GM19468 (cell line): ENCODE results near the gene TMEM239.

Source experiments
- ATAC-seq: cut with Tn5 transposase; IDR thresholded peaks from one replicate; pipeline ENCODE4 v1.9.1; 2021; ENCODE audit warnings: mild to moderate bottlenecking, moderate library complexity, moderate number of reproducible peaks; ENCODE audit not compliant: unreplicated experiment; ENCODE audit errors: extremely low read depth

TMEM239 gene

DNA sequence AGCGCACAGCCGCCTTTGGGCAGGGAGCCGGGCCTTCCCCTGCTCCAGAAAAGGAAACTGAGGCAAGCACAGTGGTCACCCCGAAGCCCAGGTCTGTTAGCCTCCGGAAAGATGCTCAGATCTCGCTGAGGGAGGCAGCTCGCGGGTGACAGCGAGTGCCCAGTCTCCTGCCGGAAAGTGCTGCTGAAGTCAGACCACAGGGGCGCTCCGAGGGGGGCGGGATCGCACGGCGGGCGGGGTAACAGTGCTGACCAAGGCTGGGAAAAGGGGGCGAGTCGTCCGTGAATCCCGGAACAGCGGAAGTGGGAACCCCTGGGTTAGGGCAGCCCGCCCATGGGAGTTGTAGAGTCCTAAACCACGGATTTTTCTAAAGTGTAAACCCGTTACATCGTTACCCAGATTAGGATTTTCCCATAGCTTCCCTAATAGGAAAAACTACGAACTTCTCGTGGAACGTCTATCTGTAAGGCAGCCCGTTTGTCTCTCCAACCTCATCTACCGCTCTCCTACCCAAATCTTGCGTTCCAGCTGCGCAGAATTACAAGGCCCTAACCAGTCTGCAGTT lies 24.9 kb downstream of the TMEM239 start:
- no peak for ATAC-seq

- ATAC-seq: no peak
Measured at GRCh38 chr20:2845607-2846006, 29.4 kb downstream of the TMEM239 start.

GRCh38 chr20:2846698-2847097 lies 30.5 kb downstream of the TMEM239 start:
- ATAC-seq: no peak

DNA sequence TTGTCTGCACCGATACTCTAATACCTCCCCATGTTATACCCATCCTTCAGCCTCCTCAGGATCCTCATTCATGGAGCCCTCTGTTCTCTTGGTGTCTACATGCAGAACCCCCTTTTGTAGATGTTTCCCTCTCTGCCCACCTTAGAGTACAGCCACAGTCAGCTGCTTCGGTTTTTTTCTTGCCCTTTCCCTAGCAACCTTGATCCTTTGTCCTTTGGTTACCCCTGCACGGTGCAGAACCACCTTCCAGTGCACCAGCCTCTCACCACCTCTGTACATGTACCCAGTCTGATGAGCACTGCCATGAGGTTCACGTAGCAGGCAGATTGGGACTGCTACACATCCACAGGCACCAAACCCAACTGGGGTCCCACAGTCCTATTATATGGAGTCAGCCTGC lies 31.6 kb downstream of the TMEM239 start:
- ATAC-seq: no peak

DNA sequence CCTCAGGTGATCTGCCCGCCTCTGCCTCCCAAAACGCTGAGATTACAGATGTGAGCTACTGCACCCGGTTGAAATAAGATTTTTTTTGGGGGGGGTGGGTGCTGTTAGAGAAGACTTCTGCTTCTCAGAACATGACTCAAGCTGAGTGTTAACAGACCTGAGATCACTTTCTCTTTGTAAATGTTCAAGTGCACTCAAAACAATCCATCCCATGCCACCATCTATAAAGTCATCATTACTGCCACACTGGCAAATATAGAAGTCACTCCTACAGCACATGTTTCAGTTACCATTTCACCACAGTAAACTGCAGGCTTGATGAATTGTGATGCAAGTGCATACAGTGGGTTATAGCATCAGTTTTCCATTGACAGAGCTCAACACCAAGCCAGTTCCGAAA lies 33.4 kb downstream of the TMEM239 start:
- ATAC-seq: no peak

GRCh38 chr20:2851086-2851485 lies 34.9 kb downstream of the TMEM239 start:
- no peak for ATAC-seq

GRCh38 chr20:2858591-2858990 lies 42.4 kb downstream of the TMEM239 start:
- no peak for ATAC-seq

GRCh38 chr20:2859330-2860121 lies 43.4 kb downstream of the TMEM239 start:
- ATAC-seq: no peak

DNA sequence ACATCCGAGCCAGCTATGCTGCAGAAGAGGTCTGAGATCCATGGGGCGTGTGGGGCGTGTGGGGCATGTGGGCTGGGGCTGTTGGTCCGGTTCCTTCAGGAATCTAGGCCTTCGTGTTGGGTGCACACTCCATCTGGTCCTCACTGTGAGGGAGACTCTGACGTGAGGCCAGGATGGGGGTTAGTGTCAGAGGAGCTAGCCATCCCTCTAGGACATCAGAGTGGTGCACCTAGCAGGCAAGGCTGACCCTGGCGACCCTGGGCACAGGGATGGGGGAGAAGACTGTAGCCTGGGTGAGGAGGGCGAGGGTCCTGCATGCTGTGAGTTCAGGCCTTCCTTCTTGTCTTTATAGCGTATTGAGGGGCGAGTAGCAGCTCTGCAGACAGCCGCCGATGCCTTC lies 48.5 kb downstream of the TMEM239 start:
- ATAC-seq: no peak

- ATAC-seq: no peak
Measured at GRCh38 chr20:2865101-2865500, 48.9 kb downstream of the TMEM239 start.

DNA sequence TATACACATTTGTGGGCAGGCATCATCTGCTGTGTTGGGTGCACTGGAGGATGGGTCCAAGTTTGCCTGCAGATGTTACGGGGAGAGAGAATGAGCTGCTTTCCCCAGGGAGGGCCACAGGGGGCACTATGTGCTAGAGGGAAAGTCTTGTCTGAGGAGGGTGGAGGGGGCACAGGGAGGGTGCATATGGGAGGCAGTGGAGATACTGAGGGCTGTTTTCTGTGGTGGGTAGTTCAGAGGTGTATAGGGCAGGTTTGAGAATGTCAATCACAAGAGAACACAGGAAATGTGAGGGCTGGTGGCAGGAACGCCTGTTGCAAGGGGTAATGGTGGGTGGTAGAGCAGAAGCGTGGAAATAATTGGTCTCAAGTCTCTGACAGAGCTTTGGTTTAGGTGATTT lies 49.5 kb downstream of the TMEM239 start:
- no peak for ATAC-seq

DNA sequence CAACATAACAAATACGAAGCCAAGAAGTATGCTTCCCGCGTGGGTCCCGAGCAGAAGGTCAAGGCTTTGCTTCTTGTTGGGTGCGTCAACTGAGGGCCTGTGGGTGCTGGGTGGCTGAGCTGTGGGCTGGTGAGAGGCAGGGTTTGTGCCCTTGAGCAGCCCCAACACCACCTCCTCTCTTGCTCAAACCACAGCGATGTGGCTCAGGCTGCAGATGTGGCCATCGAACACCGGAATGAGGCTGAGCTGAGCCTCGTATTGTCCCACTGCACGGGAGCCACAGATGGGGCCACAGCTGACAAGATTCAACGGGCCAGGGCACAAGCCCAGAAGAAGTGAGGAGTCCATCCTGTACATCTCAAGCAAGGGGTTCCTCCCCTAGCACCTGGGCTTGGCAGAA lies 50.1 kb downstream of the TMEM239 start:
- no peak for ATAC-seq

GRCh38 chr20:2867081-2867864 lies 51.1 kb downstream of the TMEM239 start:
- ATAC-seq: no peak
